Lower leg skin (tissue), 4 donors: Measurements from ENCODE around the gene OVCA2. TPM values are rescaled to one million over a fixed set of nuclear protein-coding genes. Genes with fewer than 3 reads are reported as not detected.

Experiments
- DNase-seq, 2 donors: peaks; one replicate each; pipeline ENCODE4 v3.0.0-alpha.2; 2019; ENCODE audit warnings: low spot score in 2 of 2
- H3K4me3 ChIP-seq: fragments of 200-600 bp; sonication (generic); 2 replicates; pipeline ENCODE4 v1.5.1; 2017; ENCODE audit warnings: mild to moderate bottlenecking, low read depth; ENCODE audit not compliant: poor library complexity, severe bottlenecking
- CTCF ChIP-seq, 3 donors: fragments of 450-650 bp; IDR thresholded peaks; one replicate each; pipeline ENCODE4 v1.5.1; 2016; ENCODE audit warnings: antibody characterized with exemption in 3 of 3, mild to moderate bottlenecking in 3 of 3, moderate library complexity in 2 of 3
- POLR2A ChIP-seq, 2 donors: fragments of 450-650 bp; IDR thresholded peaks; one replicate each; pipeline ENCODE4 v1.6.1; 2016 to 2017; ENCODE audit warnings: antibody characterized with exemption in 2 of 2, mild to moderate bottlenecking in 1 of 2, moderate library complexity in 1 of 2
- WGBS, 2 donors: methylation state at CpG; one replicate each; pipeline ENCODE4 v1.1.5; 2018; 5-methylcytosine and 5-hydroxymethylcytosine counted together
- intact Hi-C: fragments of 100-400 bp; cut with DNase I; formaldehyde crosslinking; loops from one replicate; pipeline ENCODE4 v1.15.0; 2023; ENCODE audit warnings: low total_unique reads
- total RNA-seq, 4 donors: library from RNA; depleted of rRNA; stranded (reverse); fragments of >200 nt; gene quantifications; one replicate each; pipeline ENCODE4 v1.1.0, GENCODE V29; 2016

OVCA2 gene
- total RNA-seq, 4 donors from 2014 or later: 34.2 to 51.5 (median 40.3) TPM

- TF ChIP-seq CTCF (IDR thresholded peaks at IDR 0.05) (no peak), POLR2A (IDR thresholded peaks at IDR 0.05) (no peak)
- 77 to 87% methylated on average over 13 of the region's 13 CpGs for WGBS, 2 donors
- no peak for DNase-seq
- H3K4me3 ChIP-seq: no peak overlapping the region
- intact Hi-C loops: no loop called here
These were observed 38.3 kb upstream of the OVCA2 start for GRCh38 chr17:2003525-2003924.

- WGBS, 2 donors: 77 to 84% methylated on average over 12 of the region's 12 CpGs
- intact Hi-C loops: no loop called here
- no peak for DNase-seq
- TF ChIP-seq CTCF (IDR thresholded peaks at IDR 0.05) (no peak), POLR2A (IDR thresholded peaks at IDR 0.05) (no peak)
- no peak overlapping the region for H3K4me3 ChIP-seq
These were observed 37.3 kb upstream of the OVCA2 start for GRCh38 chr17:2004435-2004952.

- DNase-seq: no peak
- intact Hi-C loops: no loop called here
- TF ChIP-seq POLR2A (IDR thresholded peaks at IDR 0.05): no peak
- no peak for TF ChIP-seq CTCF (IDR thresholded peaks at IDR 0.05)
- 67% methylated on average over 15 of the region's 15 CpGs for WGBS, 2 donors
- no peak overlapping the region for H3K4me3 ChIP-seq
These were observed 33.3 kb upstream of the OVCA2 start for GRCh38 chr17:2008332-2009126.

DNA sequence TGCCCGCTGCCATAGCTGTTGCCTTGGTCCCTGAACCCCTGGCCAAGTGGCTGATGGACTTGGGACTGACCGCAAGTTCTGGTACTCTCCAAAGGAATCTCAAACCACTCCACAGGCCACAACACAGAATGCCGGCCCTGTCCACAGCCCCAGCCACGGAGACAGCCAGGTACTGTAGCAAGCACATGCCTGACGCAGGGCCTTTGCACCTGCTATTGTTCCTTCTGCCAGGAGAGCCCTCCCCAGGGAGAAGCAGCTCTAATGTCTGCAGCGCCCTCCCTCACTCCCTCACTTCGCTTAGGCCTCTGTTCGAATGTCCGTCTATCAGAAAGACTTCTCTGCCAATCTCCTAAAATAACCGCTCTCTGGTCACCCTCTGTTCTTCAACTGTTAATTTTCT is 32.1 kb upstream of the OVCA2 start:
- no peak for TF ChIP-seq POLR2A (IDR thresholded peaks at IDR 0.05)
- no peak for TF ChIP-seq CTCF (IDR thresholded peaks at IDR 0.05)
- DNase-seq: no peak
- 96 to 98% methylated on average over 7 to 10 of the region's 10 CpGs for WGBS, 2 donors
- intact Hi-C loops: no loop called here
- no peak overlapping the region for H3K4me3 ChIP-seq

GRCh38 chr17:2011411-2012371 is 30.1 kb upstream of the OVCA2 start:
- WGBS, 2 donors: 8 to 9% methylated on average over 24 of the region's 24 CpGs
- intact Hi-C loops: no loop called here
- no peak overlapping the region for H3K4me3 ChIP-seq
- TF ChIP-seq CTCF (IDR thresholded peaks at IDR 0.05) (no peak), POLR2A (IDR thresholded peaks at IDR 0.05) (no peak)
- peak; percentile 85 to 92 for DNase-seq
